ENCODE measurements around the gene IGF2. TPM values are rescaled to one million over a fixed set of nuclear protein-coding genes. Genes with fewer than 3 reads are reported as not detected.

The IGF2 gene
- total RNA-seq, 1 experiment from 2014 or later = 0.35 TPM

DNA sequence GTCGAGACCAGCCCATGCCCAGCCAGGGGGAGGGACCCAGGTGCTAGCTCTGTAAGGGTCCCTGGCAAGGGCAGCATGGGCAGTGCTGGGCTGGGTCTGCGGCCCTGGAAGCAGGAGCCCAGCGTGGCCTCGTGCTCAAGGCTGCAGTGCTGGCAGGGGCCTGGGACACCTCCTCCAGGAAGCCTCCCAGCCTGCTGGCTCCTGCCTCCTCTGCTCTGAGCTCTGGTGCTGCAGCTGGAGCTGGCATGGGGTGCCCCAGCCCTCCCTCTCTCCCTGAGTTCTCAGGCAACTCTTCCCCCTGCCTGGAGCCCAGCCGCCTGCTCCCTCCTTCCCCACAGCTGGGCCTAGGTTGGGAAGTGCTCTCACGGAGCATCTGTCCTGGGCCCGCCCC, 15.0 kb upstream of the IGF2 start:
- DNase-seq (ENCODE audit: unreplicated experiment) = no peak
- H3K36me3 Mint-ChIP-seq (ENCODE audit: insufficient read depth, unreplicated experiment) = no peaks in the 10 kb centered on the region
- no peak for TF ChIP-seq CTCF (IDR thresholded peaks at IDR 0.05; ENCODE audit: unreplicated experiment)
- POLR2A ChIA-PET = no interaction called here
- CTCF ChIA-PET = interaction anchor here (0.6 to 13.8 kb wide), 11 partner anchors 8 to 557 kb away, joined by 3 to 541 read pairs (median 13); no protein-coding TSS in a partner anchor
- no TSS peak for BruUV-seq (replicated peaks)
- no peaks in the 10 kb centered on the region for H3K4me1 Mint-ChIP-seq (ENCODE audit: insufficient read depth, unreplicated experiment)
- H3K27ac Mint-ChIP-seq (ENCODE audit: low read depth, unreplicated experiment) = no peak overlapping the region
- peaks cover 18% of the 10 kb centered on the region for H3K27me3 Mint-ChIP-seq (ENCODE audit: insufficient read depth, unreplicated experiment)
- H3K9me3 Mint-ChIP-seq (ENCODE audit: unreplicated experiment) = no peaks in the 10 kb centered on the region
- intact Hi-C loops (cut with micrococcal nuclease) = no loop called here
- no peak overlapping the region for H3K4me3 Mint-ChIP-seq (ENCODE audit: unreplicated experiment)

DNA sequence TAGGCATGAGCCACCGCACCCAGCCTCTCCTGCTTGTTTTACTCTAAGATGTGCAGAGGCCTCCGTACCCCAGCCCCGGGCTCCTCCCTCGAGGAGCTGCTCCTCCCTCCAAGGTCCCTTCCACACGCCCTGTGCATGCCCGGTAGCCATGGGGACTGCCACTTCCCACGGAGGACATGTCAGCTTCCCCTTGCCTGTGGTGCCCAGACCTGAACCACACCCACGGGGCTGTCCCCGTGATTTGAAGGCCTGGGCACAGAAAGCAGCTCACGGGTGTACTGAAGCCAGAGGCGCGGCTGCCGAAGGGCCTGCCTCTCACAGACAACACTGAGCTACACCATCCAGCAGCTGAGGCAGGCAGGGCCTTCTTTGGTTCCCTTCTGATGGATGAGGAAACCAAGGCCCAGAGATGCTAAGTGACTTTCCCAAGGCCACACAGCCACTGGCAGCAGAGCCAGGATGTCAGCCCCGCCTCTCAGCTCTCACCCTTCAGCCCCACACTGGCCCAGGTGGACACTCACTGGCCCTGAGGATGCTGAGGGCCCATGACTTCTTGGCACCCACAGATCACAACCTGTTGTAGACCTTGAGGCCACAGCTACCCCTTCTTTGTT, 14.5 kb upstream of the IGF2 start:
- Mint-ChIP-seq H3K4me3 (ENCODE audit: unreplicated experiment) (no peak overlapping the region), H3K36me3 (ENCODE audit: insufficient read depth, unreplicated experiment) (no peaks in the 10 kb centered on the region), H3K9me3 (ENCODE audit: unreplicated experiment) (no peaks in the 10 kb centered on the region), H3K27ac (ENCODE audit: low read depth, unreplicated experiment) (no peak overlapping the region), H3K27me3 (ENCODE audit: insufficient read depth, unreplicated experiment) (peaks cover 23% of the 10 kb centered on the region), H3K4me1 (ENCODE audit: insufficient read depth, unreplicated experiment) (no peaks in the 10 kb centered on the region)
- intact Hi-C loops (cut with micrococcal nuclease) = no loop called here
- TF ChIP-seq CTCF (IDR thresholded peaks at IDR 0.05; ENCODE audit: unreplicated experiment) = no peak
- ChIA-PET POLR2A (no interaction called here), CTCF (interaction anchor here (0.6 to 13.8 kb wide), 15 partner anchors 9 to 556 kb away, joined by 3 to 541 read pairs (median 7); no protein-coding TSS in a partner anchor)
- no peak for DNase-seq (ENCODE audit: unreplicated experiment)
- BruUV-seq (replicated peaks) = no TSS peak

DNA sequence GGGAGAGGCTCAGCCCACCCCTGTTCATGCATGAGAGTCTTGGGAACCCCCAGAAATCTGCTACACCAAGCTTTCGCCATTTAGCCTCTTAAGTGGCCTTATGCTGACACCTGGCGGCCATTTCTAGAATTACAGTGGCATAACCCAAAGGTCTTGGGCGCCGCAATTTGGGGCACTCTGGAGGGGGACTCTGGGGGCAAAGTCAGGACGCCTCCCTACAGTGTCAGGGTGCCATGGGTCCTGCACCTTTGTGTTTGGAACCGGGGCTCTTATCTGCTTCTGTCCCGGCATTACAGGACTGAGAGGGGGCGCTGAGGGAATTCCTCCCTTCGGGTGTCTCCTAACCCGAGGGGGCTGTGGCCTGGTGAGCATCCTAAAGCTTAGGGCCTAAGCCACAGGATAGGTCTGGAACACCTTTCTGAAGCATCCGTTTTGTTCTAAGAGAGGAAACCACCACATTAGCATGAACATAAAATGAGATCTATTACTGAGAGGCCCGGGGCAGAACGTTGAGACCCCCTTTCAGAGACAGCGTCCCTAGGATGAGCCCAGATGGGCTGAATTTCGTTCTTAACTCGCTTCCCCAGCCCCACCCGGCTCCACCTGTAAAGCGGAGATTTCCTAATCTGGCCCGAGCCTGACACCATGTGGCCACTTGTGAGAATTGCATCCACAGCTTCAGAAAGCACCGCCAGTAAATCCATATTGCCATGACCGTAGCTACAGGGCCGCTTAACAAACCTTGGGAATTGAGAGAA, 12.5 kb upstream of the IGF2 start:
- Mint-ChIP-seq H3K27ac (ENCODE audit: low read depth, unreplicated experiment) (no peak overlapping the region), H3K9me3 (ENCODE audit: unreplicated experiment) (no peaks in the 10 kb centered on the region), H3K4me1 (ENCODE audit: insufficient read depth, unreplicated experiment) (no peaks in the 10 kb centered on the region), H3K36me3 (ENCODE audit: insufficient read depth, unreplicated experiment) (no peaks in the 10 kb centered on the region), H3K27me3 (ENCODE audit: insufficient read depth, unreplicated experiment) (peaks cover 43% of the 10 kb centered on the region), H3K4me3 (ENCODE audit: unreplicated experiment) (no peak overlapping the region)
- peak; percentile 78 for DNase-seq (ENCODE audit: unreplicated experiment)
- peak; percentile 79 for TF ChIP-seq CTCF (IDR thresholded peaks at IDR 0.05; ENCODE audit: unreplicated experiment)
- ChIA-PET CTCF (interaction anchor here (0.5 to 13.8 kb wide), 65 partner anchors 8 to 1085 kb away, joined by 3 to 541 read pairs (median 5); no protein-coding TSS in a partner anchor), POLR2A (interaction anchor here (0.6 to 1.5 kb wide), 6 partner anchors 60 to 570 kb away, joined by 3 to 8 read pairs (median 3); no protein-coding TSS in a partner anchor)
- intact Hi-C loops (cut with micrococcal nuclease) = loop anchor here (1.0 to 2.0 kb wide), 4 partner anchors 269 to 499 kb away; no protein-coding TSS in a partner anchor
- BruUV-seq (replicated peaks) = no TSS peak

Data from MCF 10A (cell line).